ENCODE measurements around the gene DNAJB2. TPM values are rescaled to one million over a fixed set of nuclear protein-coding genes. Genes with fewer than 3 reads are reported as not detected.

DNAJB2 gene
- total and polyA plus RNA-seq, 2 of the 8 experiments (the other 6 are each of a cell fraction or from before 2014, with no cell fraction given), result 21.0 to 26.3 TPM

DNA sequence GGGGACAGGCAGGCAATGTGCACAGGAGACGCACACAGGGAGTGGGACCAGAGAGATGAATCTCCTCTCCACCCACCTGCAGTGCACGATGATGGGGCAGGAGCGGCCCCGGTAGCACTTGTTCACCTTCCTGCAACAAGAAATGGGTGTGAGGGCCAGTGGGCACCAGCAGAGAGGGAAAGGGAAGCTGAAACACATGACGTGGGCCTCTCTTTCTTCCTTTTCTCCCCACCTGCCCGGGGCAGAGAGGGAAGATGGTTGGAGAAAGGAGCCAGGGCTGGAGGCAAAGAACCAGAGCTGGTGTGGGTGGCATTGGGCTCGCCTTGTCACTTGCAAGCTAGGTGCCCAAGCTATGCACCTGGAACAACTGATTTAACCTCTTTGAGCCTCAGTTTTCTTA lies 12.2 kb downstream of the DNAJB2 start (continued):
- TF ChIP-seq, protein P1, sequence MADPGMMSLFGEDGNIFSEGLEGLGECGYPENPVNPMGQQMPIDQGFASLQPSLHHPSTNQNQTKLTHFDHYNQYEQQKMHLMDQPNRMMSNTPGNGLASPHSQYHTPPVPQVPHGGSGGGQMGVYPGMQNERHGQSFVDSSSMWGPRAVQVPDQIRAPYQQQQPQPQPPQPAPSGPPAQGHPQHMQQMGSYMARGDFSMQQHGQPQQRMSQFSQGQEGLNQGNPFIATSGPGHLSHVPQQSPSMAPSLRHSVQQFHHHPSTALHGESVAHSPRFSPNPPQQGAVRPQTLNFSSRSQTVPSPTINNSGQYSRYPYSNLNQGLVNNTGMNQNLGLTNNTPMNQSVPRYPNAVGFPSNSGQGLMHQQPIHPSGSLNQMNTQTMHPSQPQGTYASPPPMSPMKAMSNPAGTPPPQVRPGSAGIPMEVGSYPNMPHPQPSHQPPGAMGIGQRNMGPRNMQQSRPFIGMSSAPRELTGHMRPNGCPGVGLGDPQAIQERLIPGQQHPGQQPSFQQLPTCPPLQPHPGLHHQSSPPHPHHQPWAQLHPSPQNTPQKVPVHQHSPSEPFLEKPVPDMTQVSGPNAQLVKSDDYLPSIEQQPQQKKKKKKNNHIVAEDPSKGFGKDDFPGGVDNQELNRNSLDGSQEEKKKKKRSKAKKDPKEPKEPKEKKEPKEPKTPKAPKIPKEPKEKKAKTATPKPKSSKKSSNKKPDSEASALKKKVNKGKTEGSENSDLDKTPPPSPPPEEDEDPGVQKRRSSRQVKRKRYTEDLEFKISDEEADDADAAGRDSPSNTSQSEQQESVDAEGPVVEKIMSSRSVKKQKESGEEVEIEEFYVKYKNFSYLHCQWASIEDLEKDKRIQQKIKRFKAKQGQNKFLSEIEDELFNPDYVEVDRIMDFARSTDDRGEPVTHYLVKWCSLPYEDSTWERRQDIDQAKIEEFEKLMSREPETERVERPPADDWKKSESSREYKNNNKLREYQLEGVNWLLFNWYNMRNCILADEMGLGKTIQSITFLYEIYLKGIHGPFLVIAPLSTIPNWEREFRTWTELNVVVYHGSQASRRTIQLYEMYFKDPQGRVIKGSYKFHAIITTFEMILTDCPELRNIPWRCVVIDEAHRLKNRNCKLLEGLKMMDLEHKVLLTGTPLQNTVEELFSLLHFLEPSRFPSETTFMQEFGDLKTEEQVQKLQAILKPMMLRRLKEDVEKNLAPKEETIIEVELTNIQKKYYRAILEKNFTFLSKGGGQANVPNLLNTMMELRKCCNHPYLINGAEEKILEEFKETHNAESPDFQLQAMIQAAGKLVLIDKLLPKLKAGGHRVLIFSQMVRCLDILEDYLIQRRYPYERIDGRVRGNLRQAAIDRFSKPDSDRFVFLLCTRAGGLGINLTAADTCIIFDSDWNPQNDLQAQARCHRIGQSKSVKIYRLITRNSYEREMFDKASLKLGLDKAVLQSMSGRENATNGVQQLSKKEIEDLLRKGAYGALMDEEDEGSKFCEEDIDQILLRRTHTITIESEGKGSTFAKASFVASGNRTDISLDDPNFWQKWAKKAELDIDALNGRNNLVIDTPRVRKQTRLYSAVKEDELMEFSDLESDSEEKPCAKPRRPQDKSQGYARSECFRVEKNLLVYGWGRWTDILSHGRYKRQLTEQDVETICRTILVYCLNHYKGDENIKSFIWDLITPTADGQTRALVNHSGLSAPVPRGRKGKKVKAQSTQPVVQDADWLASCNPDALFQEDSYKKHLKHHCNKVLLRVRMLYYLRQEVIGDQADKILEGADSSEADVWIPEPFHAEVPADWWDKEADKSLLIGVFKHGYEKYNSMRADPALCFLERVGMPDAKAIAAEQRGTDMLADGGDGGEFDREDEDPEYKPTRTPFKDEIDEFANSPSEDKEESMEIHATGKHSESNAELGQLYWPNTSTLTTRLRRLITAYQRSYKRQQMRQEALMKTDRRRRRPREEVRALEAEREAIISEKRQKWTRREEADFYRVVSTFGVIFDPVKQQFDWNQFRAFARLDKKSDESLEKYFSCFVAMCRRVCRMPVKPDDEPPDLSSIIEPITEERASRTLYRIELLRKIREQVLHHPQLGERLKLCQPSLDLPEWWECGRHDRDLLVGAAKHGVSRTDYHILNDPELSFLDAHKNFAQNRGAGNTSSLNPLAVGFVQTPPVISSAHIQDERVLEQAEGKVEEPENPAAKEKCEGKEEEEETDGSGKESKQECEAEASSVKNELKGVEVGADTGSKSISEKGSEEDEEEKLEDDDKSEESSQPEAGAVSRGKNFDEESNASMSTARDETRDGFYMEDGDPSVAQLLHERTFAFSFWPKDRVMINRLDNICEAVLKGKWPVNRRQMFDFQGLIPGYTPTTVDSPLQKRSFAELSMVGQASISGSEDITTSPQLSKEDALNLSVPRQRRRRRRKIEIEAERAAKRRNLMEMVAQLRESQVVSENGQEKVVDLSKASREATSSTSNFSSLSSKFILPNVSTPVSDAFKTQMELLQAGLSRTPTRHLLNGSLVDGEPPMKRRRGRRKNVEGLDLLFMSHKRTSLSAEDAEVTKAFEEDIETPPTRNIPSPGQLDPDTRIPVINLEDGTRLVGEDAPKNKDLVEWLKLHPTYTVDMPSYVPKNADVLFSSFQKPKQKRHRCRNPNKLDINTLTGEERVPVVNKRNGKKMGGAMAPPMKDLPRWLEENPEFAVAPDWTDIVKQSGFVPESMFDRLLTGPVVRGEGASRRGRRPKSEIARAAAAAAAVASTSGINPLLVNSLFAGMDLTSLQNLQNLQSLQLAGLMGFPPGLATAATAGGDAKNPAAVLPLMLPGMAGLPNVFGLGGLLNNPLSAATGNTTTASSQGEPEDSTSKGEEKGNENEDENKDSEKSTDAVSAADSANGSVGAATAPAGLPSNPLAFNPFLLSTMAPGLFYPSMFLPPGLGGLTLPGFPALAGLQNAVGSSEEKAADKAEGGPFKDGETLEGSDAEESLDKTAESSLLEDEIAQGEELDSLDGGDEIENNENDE (IDR thresholded peaks at IDR 0.05; ENCODE audit: insufficient replicate concordance, low read length), result no peak
- TF ChIP-seq NRF1 (IDR thresholded peaks at IDR 0.05; ENCODE audit: low read depth, low read length), result no peak
- no peak for TF ChIP-seq HDAC6 (IDR thresholded peaks at IDR 0.05; ENCODE audit: low read depth, low read length)
- TF ChIP-seq CHD1 (IDR thresholded peaks at IDR 0.05; ENCODE audit: low read depth, low read length), result no peak
- no peak for TF ChIP-seq SAP30 (IDR thresholded peaks at IDR 0.05; ENCODE audit: insufficient read depth, insufficient replicate concordance, low read length)
- no peak for TF ChIP-seq NANOG (IDR thresholded peaks at IDR 0.05; ENCODE audit: insufficient read depth, low read depth, low read length, poor library complexity, severe bottlenecking)
- no peak for TF ChIP-seq GTF2F1 (IDR thresholded peaks at IDR 0.05; ENCODE audit: borderline replicate concordance, low read depth, low read length)
- TF ChIP-seq SUZ12 (IDR thresholded peaks at IDR 0.05; ENCODE audit: low read length), result no peak
- no peak for TF ChIP-seq TCF12 (IDR thresholded peaks at IDR 0.05; ENCODE audit: low read depth, low read length)

Measured in H1 (cell line).